PC-3 (cell line): Measurements from ENCODE around the gene ERICH2. TPM values are rescaled to one million over a fixed set of nuclear protein-coding genes. Genes with fewer than 3 reads are reported as not detected.

ENCODE experiments used
- ATAC-seq: fragments of 200-7000 bp; cut with Tn5 transposase; 2 replicates; pipeline ENCODE4 v1.9.1; 2020; ENCODE audit warnings: mild to moderate bottlenecking, moderate library complexity
- BruUV-seq: library from RNA; stranded (reverse); fragments of 400-500 nt; replicated peaks from 2 replicates; lab custom pipeline; 2021; lab: Mats Ljungman, UMichigan
- CTCF ChIA-PET: fragments of 300-600 bp; sonication (Branson Sonifier 250); formaldehyde crosslinking; loops from one replicate; lab custom pipeline; 2022; ENCODE audit warnings: antibody characterized with exemption; lab: Charles Lee
- POLR2A ChIA-PET: fragments of 300-600 bp; sonication (Branson Sonifier 250); formaldehyde crosslinking; loops from one replicate; lab custom pipeline; 2022; ENCODE audit warnings: antibody characterized with exemption; ENCODE audit not compliant: unreplicated experiment; lab: Charles Lee
- DNase-seq: peaks from one replicate; pipeline ENCODE4 v3.0.0-alpha.2; 2015
- H2AFZ ChIP-seq: fragments of 300-600 bp; sonication (generic); 2 replicates; pipeline ENCODE4 v1.6.0; 2016; ENCODE audit warnings: antibody characterized with exemption, low read length
- H3F3A ChIP-seq: fragments of 300-600 bp; sonication (generic); one replicate; pipeline ENCODE4 v1.6.0; 2017; ENCODE audit warnings: antibody characterized with exemption, low read length, control low read depth, mild to moderate bottlenecking; ENCODE audit not compliant: unreplicated experiment
- H3K27ac ChIP-seq: fragments of 300-600 bp; sonication (generic); 2 replicates; pipeline ENCODE4 v1.5.1; 2016; ENCODE audit warnings: mild to moderate bottlenecking, low read length
- H3K27me3 ChIP-seq: fragments of 300-600 bp; sonication (generic); 2 replicates; pipeline ENCODE4 v1.6.1; 2016; ENCODE audit warnings: low read length, mixed read lengths
- H3K36me3 ChIP-seq: fragments of 300-600 bp; sonication (generic); 2 replicates; pipeline ENCODE4 v1.6.1; 2016; ENCODE audit warnings: low read depth, mixed run types, low read length, mixed read lengths
- H3K4me1 ChIP-seq: fragments of 300-600 bp; sonication (generic); 2 replicates; pipeline ENCODE4 v1.5.1; 2016; ENCODE audit warnings: low read length; ENCODE audit not compliant: insufficient read depth
- H3K4me2 ChIP-seq: fragments of 300-600 bp; sonication (generic); 2 replicates; pipeline ENCODE4 v1.6.0; 2016; ENCODE audit warnings: low read length
- H3K4me3 ChIP-seq: fragments of 300-600 bp; sonication (generic); 2 replicates; pipeline ENCODE4 v1.5.1; 2016; ENCODE audit warnings: mild to moderate bottlenecking, low read length, mixed read lengths
- H3K79me2 ChIP-seq: fragments of 300-600 bp; sonication (generic); 2 replicates; pipeline ENCODE4 v1.6.1; 2017; ENCODE audit warnings: low read length, mixed read lengths
- H3K9ac ChIP-seq: fragments of 300-600 bp; sonication (generic); 2 replicates; pipeline ENCODE4 v1.6.0; 2016; ENCODE audit warnings: mild to moderate bottlenecking, low read length
- H3K9me2 ChIP-seq: fragments of 300-600 bp; sonication (generic); replicated peaks from 2 replicates; pipeline ENCODE4 v1.6.1; 2016; ENCODE audit warnings: mixed run types, low read length, mixed read lengths
- H3K9me3 ChIP-seq: fragments of 300-600 bp; sonication (generic); 2 replicates; pipeline ENCODE4 v1.6.1; 2016; ENCODE audit warnings: low read length, mixed read lengths
- H4K20me1 ChIP-seq: fragments of 300-600 bp; sonication (generic); 2 replicates; pipeline ENCODE4 v1.6.1; 2016; ENCODE audit warnings: low read length, mixed read lengths
- EZH2 ChIP-seq: fragments of 300-600 bp; sonication (generic); IDR thresholded peaks from one replicate; pipeline ENCODE4 v1.6.1; 2017; ENCODE audit warnings: antibody characterized with exemption, mild to moderate bottlenecking, low read length; ENCODE audit not compliant: unreplicated experiment
- EZH2phosphoT487 ChIP-seq: fragments of 300-600 bp; sonication (generic); IDR thresholded peaks from 2 replicates; pipeline ENCODE4 v1.6.1; 2018; ENCODE audit warnings: mild to moderate bottlenecking, antibody characterized with exemption, low read length, borderline replicate concordance
- intact Hi-C: fragments of 100-400 bp; cut with micrococcal nuclease; formaldehyde crosslinking; loops from 2 replicates; pipeline ENCODE4 v1.9.0; 2023
- total RNA-seq: library from RNA; depleted of rRNA; stranded (reverse); fragments of >200 nt; gene quantifications from 2 replicates; pipeline ENCODE4 v1.2.3, GENCODE V29; 2014
- TF ChIP-seq, protein P1 (sequence below): fragments of 300-600 bp; sonication (generic); conservative IDR thresholded peaks from 2 replicates; pipeline ENCODE4 v1.5.1; 2017; ENCODE audit warnings: antibody characterized with exemption, low read depth, mild to moderate bottlenecking, low read length

The ERICH2 gene
- total RNA-seq, 1 experiment from 2014 or later = 1.9 TPM

- Histone ChIP-seq H3F3A (no peaks in the 10 kb centered on the region), H3K9ac (no peak overlapping the region), H3K4me3 (no peak overlapping the region), H2AFZ (no peak overlapping the region), H3K4me1 (no peaks in the 10 kb centered on the region), H3K79me2 (no peaks in the 10 kb centered on the region), H3K27ac (no peak overlapping the region), H3K36me3 (no peaks in the 10 kb centered on the region), H3K9me2 (no peaks in the 10 kb centered on the region), H3K4me2 (no peak overlapping the region), H3K9me3 (no peaks in the 10 kb centered on the region), H3K27me3 (no peaks in the 10 kb centered on the region), H4K20me1 (no peaks in the 10 kb centered on the region)
- BruUV-seq = no TSS peak
- ChIA-PET CTCF (no interaction called here), POLR2A (no interaction called here)
- TF ChIP-seq, protein P1, sequence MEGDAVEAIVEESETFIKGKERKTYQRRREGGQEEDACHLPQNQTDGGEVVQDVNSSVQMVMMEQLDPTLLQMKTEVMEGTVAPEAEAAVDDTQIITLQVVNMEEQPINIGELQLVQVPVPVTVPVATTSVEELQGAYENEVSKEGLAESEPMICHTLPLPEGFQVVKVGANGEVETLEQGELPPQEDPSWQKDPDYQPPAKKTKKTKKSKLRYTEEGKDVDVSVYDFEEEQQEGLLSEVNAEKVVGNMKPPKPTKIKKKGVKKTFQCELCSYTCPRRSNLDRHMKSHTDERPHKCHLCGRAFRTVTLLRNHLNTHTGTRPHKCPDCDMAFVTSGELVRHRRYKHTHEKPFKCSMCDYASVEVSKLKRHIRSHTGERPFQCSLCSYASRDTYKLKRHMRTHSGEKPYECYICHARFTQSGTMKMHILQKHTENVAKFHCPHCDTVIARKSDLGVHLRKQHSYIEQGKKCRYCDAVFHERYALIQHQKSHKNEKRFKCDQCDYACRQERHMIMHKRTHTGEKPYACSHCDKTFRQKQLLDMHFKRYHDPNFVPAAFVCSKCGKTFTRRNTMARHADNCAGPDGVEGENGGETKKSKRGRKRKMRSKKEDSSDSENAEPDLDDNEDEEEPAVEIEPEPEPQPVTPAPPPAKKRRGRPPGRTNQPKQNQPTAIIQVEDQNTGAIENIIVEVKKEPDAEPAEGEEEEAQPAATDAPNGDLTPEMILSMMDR = no peak
- TF ChIP-seq EZH2 (no peak), EZH2phosphoT487 (no peak)
- no peak for ATAC-seq
- no peak for DNase-seq
- intact Hi-C loops = no loop called here
Measured at GRCh38 chr2:170824526-170825015, 54.4 kb downstream of the ERICH2 start.

GRCh38 chr2:170827841-170828532 lies 57.8 kb downstream of the ERICH2 start:
- Histone ChIP-seq H3K27me3 (no peaks in the 10 kb centered on the region), H3K36me3 (no peaks in the 10 kb centered on the region), H4K20me1 (no peaks in the 10 kb centered on the region), H3K9ac (no peak overlapping the region), H3K27ac (no peak overlapping the region), H2AFZ (no peak overlapping the region), H3K9me2 (no peaks in the 10 kb centered on the region), H3K4me1 (no peaks in the 10 kb centered on the region), H3F3A (no peaks in the 10 kb centered on the region), H3K4me2 (no peak overlapping the region), H3K4me3 (no peak overlapping the region), H3K9me3 (no peaks in the 10 kb centered on the region), H3K79me2 (no peaks in the 10 kb centered on the region)
- CTCF ChIA-PET = no interaction called here
- POLR2A ChIA-PET = no interaction called here
- ATAC-seq (no peak), DNase-seq (no peak)
- BruUV-seq = no TSS peak
- TF ChIP-seq EZH2phosphoT487 (no peak), EZH2 (no peak)
- TF ChIP-seq, protein P1 = no peak
- intact Hi-C loops = no loop called here

- no peaks in the 10 kb centered on the region for H3K4me1 ChIP-seq
- DNase-seq (no peak), ATAC-seq (no peak)
- H3K27ac ChIP-seq = no peak overlapping the region
- H3K9ac ChIP-seq = no peak overlapping the region
- ChIA-PET CTCF (no interaction called here), POLR2A (no interaction called here)
- no peak overlapping the region for H3K4me3 ChIP-seq
- intact Hi-C loops = no loop called here
- H4K20me1 ChIP-seq = no peaks in the 10 kb centered on the region
- H3K79me2 ChIP-seq = no peaks in the 10 kb centered on the region
- no TSS peak for BruUV-seq
- no peaks in the 10 kb centered on the region for H3K36me3 ChIP-seq
- TF ChIP-seq, protein P1 = no peak
- TF ChIP-seq EZH2 (no peak), EZH2phosphoT487 (no peak)
- no peaks in the 10 kb centered on the region for H3K9me2 ChIP-seq
- H2AFZ ChIP-seq = no peak overlapping the region
- H3K9me3 ChIP-seq = no peaks in the 10 kb centered on the region
- H3K27me3 ChIP-seq = no peaks in the 10 kb centered on the region
- H3F3A ChIP-seq = no peaks in the 10 kb centered on the region
- H3K4me2 ChIP-seq = no peak overlapping the region
Measured at GRCh38 chr2:170828533-170828916, 58.3 kb downstream of the ERICH2 start.
